GM19324 (cell line): Measurements from ENCODE around the gene USP35.

Experiments
- ATAC-seq: cut with Tn5 transposase; IDR thresholded peaks from one replicate; pipeline ENCODE4 v1.9.1; 2021; ENCODE audit warnings: mild to moderate bottlenecking, moderate library complexity; ENCODE audit not compliant: unreplicated experiment, low FRiP score

USP35 gene

DNA sequence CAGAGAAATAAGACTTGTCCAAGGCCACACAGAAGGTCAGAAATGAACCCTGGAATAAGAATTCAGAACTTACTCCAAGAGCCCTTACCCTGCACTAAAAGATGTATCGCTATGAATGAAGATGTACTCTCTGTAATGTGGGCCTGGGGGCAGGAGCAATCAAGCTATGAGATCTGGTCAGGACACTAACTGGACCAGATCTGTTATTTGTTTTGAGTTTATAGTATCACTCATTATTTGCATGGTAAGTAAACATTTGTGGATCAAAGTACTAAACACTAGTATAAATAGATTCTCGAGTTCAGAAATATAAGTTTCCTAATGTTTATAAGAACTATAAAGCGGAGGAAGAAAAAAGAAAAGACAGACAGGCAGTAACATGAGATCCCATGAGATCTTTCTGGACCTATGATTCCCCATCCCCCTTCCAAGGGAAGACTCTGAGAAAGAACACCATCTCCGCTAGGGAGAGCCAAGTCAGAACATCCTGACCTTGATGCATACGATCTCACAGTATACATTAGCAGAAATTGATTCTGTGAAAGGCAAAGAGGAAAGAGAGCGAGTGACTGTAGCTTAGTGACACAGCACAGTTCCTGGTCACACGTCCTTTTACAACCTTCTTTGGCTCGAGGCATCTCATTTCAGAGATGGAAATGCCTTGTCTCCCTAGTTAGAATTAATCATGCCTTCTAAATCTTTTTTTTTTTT is 71.2 kb downstream of the USP35 start:
- no peak for ATAC-seq

DNA sequence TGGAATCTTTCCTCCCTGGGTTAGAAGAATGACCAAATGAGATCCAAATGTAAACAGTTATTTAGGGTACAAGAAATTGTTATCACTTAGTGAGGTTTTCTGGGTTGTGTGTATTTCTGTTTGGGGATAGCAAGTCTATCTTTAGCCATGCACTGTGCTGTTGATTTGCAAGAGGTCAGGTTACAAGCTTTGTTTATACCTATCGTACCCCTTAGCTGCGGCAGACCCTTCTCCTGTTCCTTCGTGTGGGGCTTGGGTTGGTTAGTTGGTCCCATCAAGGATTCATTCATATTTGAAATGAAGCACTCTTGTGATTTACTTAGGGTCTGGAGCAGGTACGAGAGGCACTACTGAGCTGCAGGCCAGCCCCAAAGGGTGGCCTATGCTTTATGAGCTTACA is 72.6 kb downstream of the USP35 start:
- no peak for ATAC-seq

DNA sequence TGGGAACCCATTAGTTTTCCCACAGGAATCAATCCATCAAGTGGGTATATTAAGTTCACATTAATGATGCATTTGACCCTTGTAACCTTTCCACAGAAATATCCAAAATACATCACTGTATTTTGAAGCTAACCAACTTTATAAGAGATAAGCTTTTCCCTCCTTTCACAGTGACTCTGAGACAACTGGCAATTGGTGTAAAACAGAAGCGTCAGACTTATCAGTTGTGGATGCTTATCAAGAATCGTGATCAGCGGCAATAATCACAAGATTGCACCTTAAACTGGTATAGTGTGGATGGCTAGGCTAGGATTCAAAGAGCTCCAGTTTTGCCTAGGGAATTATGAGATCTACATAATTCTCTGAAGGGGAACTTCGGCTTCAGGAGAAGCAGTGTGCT is 73.1 kb downstream of the USP35 start:
- ATAC-seq, result no peak

DNA sequence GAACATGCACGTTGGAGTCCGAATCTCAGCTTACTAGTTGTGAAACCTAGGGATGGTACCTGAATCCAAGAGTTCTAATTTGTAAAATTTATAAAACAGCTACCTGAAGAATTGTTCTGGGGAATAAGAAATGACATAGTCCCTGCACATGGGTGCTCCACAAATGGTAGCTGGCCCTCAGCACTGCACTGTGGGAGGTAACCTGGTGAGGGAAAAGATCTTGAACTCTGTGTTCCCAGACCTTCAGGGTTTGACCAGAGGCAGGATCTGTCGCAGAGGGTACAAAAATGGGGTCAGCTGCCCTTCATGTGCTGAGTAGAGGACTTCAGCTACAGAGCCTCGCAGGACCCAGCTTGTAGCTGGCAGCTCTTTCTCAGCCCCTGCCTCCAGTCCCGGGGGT is 73.5 kb downstream of the USP35 start:
- ATAC-seq, result no peak

GRCh38 chr11:78262691-78263090 is 74.0 kb downstream of the USP35 start:
- ATAC-seq, result no peak
